ENCODE data around the gene VAMP5. TPM values are rescaled to one million over a fixed set of nuclear protein-coding genes. Genes with fewer than 3 reads are reported as not detected.

VAMP5 gene
- total and polyA plus RNA-seq, 9 of the 15 experiments (the other 6 are each of a cell fraction or from before 2014, with no cell fraction given) = 0.54 to 1.9 (median 1.5) TPM; not detected in 2

GRCh38 chr2:85595301-85596025 is 11.2 kb downstream of the VAMP5 start, which contains the start of gene RNF181 (continued):
- TF ChIP-seq, protein P1, sequence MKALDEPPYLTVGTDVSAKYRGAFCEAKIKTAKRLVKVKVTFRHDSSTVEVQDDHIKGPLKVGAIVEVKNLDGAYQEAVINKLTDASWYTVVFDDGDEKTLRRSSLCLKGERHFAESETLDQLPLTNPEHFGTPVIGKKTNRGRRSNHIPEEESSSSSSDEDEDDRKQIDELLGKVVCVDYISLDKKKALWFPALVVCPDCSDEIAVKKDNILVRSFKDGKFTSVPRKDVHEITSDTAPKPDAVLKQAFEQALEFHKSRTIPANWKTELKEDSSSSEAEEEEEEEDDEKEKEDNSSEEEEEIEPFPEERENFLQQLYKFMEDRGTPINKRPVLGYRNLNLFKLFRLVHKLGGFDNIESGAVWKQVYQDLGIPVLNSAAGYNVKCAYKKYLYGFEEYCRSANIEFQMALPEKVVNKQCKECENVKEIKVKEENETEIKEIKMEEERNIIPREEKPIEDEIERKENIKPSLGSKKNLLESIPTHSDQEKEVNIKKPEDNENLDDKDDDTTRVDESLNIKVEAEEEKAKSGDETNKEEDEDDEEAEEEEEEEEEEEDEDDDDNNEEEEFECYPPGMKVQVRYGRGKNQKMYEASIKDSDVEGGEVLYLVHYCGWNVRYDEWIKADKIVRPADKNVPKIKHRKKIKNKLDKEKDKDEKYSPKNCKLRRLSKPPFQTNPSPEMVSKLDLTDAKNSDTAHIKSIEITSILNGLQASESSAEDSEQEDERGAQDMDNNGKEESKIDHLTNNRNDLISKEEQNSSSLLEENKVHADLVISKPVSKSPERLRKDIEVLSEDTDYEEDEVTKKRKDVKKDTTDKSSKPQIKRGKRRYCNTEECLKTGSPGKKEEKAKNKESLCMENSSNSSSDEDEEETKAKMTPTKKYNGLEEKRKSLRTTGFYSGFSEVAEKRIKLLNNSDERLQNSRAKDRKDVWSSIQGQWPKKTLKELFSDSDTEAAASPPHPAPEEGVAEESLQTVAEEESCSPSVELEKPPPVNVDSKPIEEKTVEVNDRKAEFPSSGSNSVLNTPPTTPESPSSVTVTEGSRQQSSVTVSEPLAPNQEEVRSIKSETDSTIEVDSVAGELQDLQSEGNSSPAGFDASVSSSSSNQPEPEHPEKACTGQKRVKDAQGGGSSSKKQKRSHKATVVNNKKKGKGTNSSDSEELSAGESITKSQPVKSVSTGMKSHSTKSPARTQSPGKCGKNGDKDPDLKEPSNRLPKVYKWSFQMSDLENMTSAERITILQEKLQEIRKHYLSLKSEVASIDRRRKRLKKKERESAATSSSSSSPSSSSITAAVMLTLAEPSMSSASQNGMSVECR (CRISPR knock-in tag; IDR thresholded peaks at IDR 0.05) = no peak
- TF ChIP-seq ZFP1 (CRISPR knock-in tag; IDR thresholded peaks at IDR 0.05) = no peak
- TF ChIP-seq BRF1 (IDR thresholded peaks at IDR 0.05; ENCODE audit: borderline replicate concordance, extremely low read depth, insufficient read length) = no peak
- TF ChIP-seq SIRT6 (IDR thresholded peaks at IDR 0.05; ENCODE audit: low read depth, low read length) = no peak
- TF ChIP-seq ZBTB7A (IDR thresholded peaks at IDR 0.05; ENCODE audit: borderline replicate concordance, control insufficient read depth, low read depth, low read length) = no peak; the same call in 1 of the 2 replicates
- no peak for TF ChIP-seq ATF4 (CRISPR knock-in tag; IDR thresholded peaks at IDR 0.05)
- TF ChIP-seq, protein P2, sequence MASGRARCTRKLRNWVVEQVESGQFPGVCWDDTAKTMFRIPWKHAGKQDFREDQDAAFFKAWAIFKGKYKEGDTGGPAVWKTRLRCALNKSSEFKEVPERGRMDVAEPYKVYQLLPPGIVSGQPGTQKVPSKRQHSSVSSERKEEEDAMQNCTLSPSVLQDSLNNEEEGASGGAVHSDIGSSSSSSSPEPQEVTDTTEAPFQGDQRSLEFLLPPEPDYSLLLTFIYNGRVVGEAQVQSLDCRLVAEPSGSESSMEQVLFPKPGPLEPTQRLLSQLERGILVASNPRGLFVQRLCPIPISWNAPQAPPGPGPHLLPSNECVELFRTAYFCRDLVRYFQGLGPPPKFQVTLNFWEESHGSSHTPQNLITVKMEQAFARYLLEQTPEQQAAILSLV (tag; IDR thresholded peaks at IDR 0.05) = no peak
- no peak for TF ChIP-seq ZNF217 (CRISPR knock-in tag; IDR thresholded peaks at IDR 0.05)
- TF ChIP-seq CBX2 (IDR thresholded peaks at IDR 0.05; ENCODE audit: insufficient read depth, low read length, poor library complexity, severe bottlenecking) = no peak
- TF ChIP-seq ZC3H11A (IDR thresholded peaks at IDR 0.05; ENCODE audit: low read depth, low read length) = no peak
- no peak for TF ChIP-seq ZNF79 (CRISPR knock-in tag; IDR thresholded peaks at IDR 0.05; ENCODE audit: low read depth)
- no peak for TF ChIP-seq DLX4 (CRISPR knock-in tag; IDR thresholded peaks at IDR 0.05)
- TF ChIP-seq, protein P3, sequence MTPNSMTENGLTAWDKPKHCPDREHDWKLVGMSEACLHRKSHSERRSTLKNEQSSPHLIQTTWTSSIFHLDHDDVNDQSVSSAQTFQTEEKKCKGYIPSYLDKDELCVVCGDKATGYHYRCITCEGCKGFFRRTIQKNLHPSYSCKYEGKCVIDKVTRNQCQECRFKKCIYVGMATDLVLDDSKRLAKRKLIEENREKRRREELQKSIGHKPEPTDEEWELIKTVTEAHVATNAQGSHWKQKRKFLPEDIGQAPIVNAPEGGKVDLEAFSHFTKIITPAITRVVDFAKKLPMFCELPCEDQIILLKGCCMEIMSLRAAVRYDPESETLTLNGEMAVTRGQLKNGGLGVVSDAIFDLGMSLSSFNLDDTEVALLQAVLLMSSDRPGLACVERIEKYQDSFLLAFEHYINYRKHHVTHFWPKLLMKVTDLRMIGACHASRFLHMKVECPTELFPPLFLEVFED (CRISPR knock-in tag; conservative IDR thresholded peaks at IDR 0.05) = peak; percentile 71; the same call in 1 of the 2 replicates
- TF ChIP-seq BRCA1 (IDR thresholded peaks at IDR 0.05) = no peak
- no peak for TF ChIP-seq BRCA1 (CRISPR knock-in tag; IDR thresholded peaks at IDR 0.05)
- TF ChIP-seq ZNF436 (CRISPR knock-in tag; IDR thresholded peaks at IDR 0.05) = no peak
- peak; percentile 43; the same call in 1 of the 2 replicates for TF ChIP-seq ZNF766 (CRISPR knock-in tag; conservative IDR thresholded peaks at IDR 0.05)
- TF ChIP-seq POU5F1 (IDR thresholded peaks at IDR 0.05; ENCODE audit: borderline replicate concordance, low read depth, low read length, partially characterized antibody) = no peak
- TF ChIP-seq CHD1 (IDR thresholded peaks at IDR 0.05; ENCODE audit: low read length) = no peak
- TF ChIP-seq TCF3 (CRISPR knock-in tag; IDR thresholded peaks at IDR 0.05) = peak; percentile 14; the same call in 1 of the 2 replicates

Data from K562 (cell line).